ENCODE data around the gene ALDOC.

ALDOC gene

GRCh38 chr17:28584434-28584833 is 7.7 kb upstream of the ALDOC start:
- no peak for DNase-seq

- no peak for DNase-seq
These were observed 5.8 kb upstream of the ALDOC start for GRCh38 chr17:28582513-28582912.

DNA sequence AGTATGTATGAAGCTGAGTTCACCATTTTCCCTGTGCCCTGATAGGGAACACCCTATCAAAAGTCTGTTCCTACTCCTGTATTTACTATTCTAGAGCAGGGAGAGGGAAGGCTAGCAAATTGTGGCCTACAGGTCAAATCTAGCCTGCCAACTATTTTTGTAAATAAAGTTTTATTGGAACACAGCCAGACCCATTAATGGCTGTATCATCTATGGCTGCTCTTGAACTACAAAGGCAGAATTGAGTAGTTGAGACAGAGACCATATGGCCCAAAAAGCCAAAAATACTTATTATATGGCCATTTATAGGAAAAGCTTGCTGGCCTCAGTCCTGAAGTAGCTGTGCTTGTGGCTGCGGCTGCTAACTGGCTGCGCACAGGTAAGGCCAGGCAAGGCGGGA is 4.3 kb upstream of the ALDOC start:
- DNase-seq: no peak

DNA sequence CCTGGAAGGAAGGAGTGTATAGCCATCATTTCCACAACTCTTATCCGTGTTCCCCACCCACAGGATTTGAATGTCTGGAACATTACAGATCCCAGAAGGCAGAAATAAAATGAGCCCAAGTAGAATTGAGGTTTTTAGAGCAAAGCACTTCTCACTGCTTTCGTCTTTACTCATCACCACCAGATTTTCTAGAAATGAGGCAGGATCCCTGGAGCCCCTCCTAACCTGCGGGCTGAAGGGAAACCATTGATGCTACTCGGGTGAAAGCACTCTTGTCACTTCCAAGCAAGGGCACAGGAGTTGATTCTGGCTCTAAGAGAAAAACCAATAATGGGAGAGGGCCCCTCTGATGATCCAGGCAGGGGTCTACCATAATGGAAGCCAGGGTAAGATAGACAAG is 2.8 kb upstream of the ALDOC start:
- no peak for DNase-seq

DNA sequence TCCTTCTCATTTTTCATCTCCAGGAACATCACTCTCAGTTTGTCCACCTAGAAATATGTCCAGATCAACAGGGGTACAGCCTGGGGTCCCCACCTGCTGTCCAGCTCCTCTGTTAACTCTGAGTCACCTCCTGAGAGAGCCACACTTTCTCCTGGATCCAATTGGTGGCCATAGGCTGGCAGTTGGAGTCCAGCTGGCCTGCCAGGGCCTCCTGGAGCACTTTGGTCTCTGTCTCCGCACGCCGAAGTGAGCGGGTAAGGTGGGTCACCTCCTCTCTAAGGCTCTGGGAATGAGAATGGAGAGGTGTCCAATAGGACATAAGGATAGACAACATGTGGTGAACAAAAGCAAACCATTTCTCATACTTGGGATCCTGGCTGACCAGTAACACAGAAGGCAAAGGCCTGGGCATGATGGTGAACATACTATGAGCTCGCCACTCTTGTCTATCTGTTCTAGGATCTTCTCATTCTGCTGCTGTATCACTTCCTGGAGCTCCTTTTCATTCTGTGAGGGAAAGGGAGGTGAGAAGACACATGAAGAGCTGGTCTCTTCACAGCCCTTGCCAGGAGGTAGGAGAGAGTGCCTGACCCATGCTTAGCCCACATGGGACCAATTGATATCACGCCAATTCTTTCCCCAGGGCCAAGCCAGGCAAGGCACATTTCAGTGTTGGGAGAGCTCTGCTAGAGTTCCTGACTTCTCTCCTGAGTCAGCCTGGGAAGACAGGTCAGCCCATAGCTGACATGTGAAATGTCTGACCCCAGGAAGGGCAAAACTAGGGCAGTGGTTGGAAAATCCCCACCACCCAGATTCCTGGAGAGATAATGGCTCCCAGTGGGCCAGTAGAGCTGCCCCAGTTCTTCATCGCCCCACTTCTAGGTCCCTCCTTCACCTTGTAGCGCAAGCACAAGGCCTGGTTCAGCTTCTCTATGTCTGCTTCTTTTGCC is 1.8 kb upstream of the ALDOC start:
- no peak for DNase-seq

DNA sequence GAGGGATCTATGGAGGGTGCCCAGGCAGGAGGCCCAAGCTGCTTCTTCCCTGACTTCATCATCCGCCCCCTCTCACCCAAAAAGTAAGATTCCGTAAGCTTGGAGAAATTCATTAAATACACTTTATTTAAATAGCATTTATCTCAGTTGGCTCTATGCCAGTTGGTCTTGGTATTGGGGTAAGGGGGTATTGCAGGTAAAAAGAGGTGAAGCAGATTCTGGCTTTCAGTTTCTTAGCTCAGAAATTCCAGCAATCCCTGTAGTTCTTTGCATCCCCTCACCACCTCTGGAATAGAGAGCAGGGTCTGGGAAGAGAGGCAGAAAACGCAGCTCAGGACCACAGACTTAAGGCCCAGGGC is 750 bp upstream of the ALDOC start:
- no peak for DNase-seq

DNA sequence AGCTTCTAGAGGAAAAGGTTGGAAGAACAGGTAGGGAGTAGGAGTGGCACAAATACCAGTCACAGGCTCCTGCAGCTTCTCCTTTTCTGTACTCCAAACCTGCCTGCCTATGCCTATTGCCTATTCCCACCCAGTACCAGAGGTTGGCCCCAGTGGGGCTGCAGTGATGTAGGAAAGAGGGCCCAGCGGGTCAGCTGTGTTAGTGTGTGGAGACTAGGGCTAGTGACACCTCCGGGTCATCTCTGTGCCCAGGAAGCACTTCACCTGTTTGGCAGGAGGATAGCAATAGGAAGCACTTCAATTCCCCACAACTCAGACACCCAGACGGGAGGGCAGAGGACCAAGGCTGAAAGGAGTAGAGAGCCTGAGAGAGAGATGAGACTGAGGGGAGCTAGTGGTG is 679 bp downstream of the ALDOC start:
- DNase-seq: peak in 1 of 51 donors; percentile 10

DNA sequence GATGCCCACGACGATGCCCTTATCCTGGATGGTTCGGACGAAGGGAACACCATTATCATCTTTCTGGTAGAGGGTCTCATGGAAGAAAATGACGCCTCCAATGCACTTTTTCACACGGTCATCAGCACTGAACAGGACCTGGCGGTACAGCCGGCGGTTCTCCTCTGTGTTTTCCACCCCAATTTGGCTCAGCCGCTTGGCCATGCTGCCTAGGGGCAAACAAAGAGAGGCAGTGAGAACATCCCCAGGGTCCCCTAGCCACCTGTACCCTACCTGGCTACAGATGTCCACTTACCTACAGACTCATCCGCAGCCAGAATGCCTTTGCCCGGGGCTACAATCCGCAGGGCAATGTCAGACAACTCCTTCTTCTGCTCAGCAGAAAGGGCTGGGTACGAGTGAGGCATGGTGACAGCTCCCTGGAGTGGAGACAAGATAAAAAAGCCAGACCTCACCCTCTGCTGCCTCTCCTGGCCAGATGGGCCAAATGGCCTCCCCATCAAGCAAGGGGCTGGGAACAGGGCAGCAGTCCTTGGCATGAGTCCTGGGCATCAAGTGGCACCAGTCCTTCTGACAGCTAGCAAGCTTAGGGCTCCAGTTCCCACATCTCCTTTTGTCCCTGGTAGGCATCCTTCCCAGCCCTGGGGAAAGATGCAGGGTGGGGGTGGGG is 1.4 kb downstream of the ALDOC start:
- DNase-seq: peak in 41 of 51 donors; percentile 14 to 81 (median 48)

DNA sequence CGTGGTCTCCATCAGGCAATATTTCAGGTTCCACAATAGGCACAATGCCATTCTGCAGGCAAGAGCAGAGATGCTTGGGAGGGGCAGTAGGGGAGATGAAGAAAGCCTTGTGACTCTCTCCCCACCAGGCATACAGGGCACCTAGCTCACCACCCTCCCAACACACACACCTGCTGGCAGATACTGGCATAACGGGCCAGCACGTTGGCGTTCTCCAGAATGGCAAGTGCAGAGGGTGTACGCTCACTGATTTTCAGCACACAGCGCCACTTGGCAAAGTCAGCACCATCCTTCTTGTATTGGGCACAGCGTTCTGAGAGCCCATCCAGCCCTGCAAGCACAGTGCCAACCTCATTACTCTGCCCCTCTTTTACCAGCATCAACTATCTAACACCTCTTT is 2.2 kb downstream of the ALDOC start:
- no peak for DNase-seq

GRCh38 chr17:28573966-28574480 is 2.7 kb downstream of the ALDOC start:
- DNase-seq: no peak

- no peak for DNase-seq
These were observed 3.2 kb downstream of the ALDOC start for GRCh38 chr17:28573521-28573920.

- DNase-seq: no peak
These were observed 3.7 kb downstream of the ALDOC start for GRCh38 chr17:28573040-28573380.

DNA sequence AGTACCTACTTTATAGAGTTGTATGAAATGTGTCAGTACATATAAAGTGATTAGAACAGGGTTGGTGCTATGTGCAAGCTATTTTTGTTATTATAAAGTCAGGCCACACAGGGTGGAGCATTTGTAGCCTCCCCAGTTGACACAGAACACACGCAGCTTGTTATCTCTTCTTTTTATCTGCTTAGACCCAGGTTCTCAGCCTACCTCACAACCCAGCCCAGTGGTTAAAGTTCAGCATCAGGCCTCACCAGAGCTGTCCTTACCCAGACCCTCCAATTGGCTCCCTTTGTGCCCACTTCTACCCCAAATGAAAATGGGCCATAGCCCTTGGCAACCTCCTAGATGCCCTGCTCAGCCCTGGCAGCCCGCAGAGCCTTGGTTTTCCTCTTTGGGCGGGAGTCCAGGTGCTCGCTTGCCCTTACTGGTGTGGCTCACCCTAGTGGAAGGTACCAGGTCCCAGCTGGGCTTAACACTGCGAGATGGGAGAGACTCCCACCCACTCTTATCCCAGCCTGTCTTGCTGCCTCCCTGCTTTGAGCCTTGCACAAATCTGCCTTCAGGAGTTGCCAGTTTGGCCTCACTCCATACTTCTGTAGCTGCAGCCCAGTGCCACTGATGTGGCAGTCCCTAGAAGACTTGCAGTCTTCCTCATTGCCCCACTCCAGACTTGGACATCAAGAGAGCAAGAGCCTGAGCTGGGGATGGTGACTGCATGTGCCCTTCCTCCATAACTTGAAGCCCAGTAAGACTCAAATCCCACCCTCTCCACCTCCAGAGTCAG is 4.2 kb downstream of the ALDOC start:
- peak in 6 of 51 donors; percentile 6 to 22 (median 12) for DNase-seq

DNA sequence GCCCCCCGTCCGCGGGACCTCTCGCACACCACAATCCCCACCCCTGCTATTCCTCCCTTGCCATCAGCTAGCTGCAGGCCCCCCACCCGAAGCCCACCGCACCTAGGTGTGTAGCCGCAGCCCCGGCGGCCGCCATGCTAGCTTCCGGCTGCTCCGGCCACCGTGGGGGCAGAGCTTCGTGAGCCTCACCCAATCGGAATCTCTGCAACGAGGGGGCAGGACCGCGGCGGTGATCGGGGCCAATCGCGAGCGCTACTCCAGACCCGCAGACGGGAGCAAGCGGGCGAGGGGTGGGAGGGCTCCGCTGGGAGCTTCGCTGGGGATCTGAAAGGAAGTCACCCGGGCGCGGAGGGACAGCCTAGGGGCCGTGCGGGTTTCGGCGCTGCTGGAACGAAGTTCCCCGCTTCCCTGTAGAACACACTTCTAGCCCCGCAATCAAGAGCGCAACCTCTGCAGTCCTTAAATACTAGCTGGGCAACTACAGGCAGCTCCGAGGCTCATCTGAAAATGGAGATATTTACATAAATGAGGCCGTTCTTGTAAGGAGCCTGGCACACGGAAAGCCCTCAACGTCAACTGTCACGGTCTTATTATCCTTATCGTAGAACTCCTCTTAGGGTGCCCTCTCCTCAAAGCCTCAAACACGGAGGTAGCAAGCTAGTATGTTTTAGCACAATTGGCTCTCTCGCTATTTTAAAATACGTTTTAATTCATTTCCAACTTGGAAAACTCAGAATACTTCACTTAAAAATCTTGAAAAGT is 5.2 kb downstream of the ALDOC start, which contains the start of gene PIGS:
Gene PIGS, minus strand, starts transcription at position 164 of the 762 bp plus-strand sequence. Its CDS starts 28 bp downstream, at position 136.
- peak; percentile 44 to 98 (median 93) for DNase-seq

- peak in 22 of 51 donors; percentile 15 to 61 (median 34) for DNase-seq
These were observed 5.9 kb downstream of the ALDOC start for GRCh38 chr17:28570716-28571360.

GRCh38 chr17:28569446-28569845 is 7.2 kb downstream of the ALDOC start:
- DNase-seq: no peak

GRCh38 chr17:28567604-28568003 is 9.1 kb downstream of the ALDOC start:
- DNase-seq: no peak

DNA sequence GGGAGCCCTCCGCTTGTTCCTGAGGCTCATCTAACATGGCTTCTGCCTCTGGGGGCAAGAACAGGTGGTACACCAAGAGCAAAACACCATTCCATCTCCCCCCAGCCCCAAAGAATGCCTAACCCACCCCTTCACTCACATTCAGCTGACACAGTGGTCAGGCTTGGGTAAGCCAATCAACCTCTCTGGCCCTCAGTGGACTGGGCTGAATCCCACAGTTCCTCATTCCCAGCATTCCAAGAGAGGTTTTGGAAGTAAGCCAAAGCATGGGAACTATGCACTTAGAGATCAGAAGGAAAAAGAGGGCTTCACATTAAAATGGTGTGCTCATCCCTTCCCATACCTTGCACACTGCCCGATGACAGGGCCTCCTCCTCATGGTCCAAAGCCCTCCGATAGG is 13.2 kb downstream of the ALDOC start:
- DNase-seq: no peak

- DNase-seq: no peak
These were observed 21.7 kb downstream of the ALDOC start for GRCh38 chr17:28555022-28555421.

GRCh38 chr17:28554565-28554964 is 22.1 kb downstream of the ALDOC start:
- DNase-seq: no peak
